ENCODE measurements around the gene ANKS1B. TPM values are rescaled to one million over a fixed set of nuclear protein-coding genes. Genes with fewer than 3 reads are reported as not detected.
"Not testable (repeated sequence)": the region's sequence is repeated elsewhere in the genome, so short reads cannot be mapped to it uniquely, and the experiment has no call there.

ANKS1B gene
- total RNA-seq, 4 donors from 2014 or later = 0.88 to 10.7 (median 4.4) TPM

DNA sequence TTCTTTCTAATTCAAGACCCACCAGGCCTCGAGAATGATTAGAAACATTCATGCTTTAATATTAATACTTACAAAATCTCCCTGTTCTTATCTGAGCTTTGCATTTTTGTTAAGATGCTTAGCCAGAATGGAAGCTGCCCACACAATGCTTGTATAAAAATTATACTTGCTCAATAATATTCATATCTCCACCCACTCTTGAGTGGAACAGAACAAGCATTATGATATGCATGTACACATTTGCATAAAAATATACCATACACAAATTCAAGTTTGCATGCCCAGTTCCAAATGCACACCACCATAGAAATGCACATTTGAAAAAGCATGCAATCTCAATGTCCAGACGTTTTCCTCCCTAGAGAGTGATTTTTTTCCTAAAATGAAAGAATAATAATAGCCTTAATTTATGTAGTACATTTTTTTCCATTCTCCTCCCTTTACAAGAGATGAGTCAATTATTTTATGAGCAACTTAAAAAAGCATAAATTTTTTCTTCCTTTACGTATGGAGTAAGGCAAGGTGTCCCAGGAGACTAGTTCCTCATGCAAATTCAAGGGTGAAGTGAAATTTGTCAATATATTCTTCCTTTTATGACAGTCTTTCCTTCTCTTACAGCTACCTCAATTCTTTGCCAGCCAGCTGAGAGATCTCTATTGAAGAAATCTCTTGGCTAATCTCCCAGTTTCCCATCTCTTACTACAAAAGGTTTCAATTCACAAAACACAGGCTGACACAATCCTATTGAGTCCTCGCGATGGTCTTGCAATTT is 650.3 kb downstream of the ANKS1B start:
- H3K27ac ChIP-seq = no peak overlapping the region
- no peaks in the 10 kb centered on the region for H3K4me1 ChIP-seq
- H3K4me3 ChIP-seq = no peak overlapping the region
- TF ChIP-seq CTCF (IDR thresholded peaks at IDR 0.05) (no peak), POLR2A (IDR thresholded peaks at IDR 0.05) (no peak)
- no peaks in the 10 kb centered on the region for H3K27me3 ChIP-seq
- no peaks in the 10 kb centered on the region for H3K36me3 ChIP-seq
- no peaks in the 10 kb centered on the region for H3K9me3 ChIP-seq
- no peak for DNase-seq

- H3K9me3 ChIP-seq = no peaks in the 10 kb centered on the region
- H3K27me3 ChIP-seq = no peaks in the 10 kb centered on the region
- H3K4me1 ChIP-seq = no peaks in the 10 kb centered on the region
- no peak overlapping the region for H3K27ac ChIP-seq
- H3K4me3 ChIP-seq = no peak overlapping the region
- TF ChIP-seq CTCF (IDR thresholded peaks at IDR 0.05) (no peak), POLR2A (IDR thresholded peaks at IDR 0.05) (no peak)
- H3K36me3 ChIP-seq = no peaks in the 10 kb centered on the region
- DNase-seq = no peak
Measured at GRCh38 chr12:99332936-99333591, 651.7 kb downstream of the ANKS1B start.

GRCh38 chr12:99330216-99330615 is 654.5 kb downstream of the ANKS1B start:
- H3K27me3 ChIP-seq = no peaks in the 10 kb centered on the region
- TF ChIP-seq POLR2A (IDR thresholded peaks at IDR 0.05) = no peak
- no peak for TF ChIP-seq CTCF (IDR thresholded peaks at IDR 0.05)
- H3K27ac ChIP-seq = no peak overlapping the region
- no peaks in the 10 kb centered on the region for H3K4me1 ChIP-seq
- H3K9me3 ChIP-seq = no peaks in the 10 kb centered on the region
- no peak overlapping the region for H3K4me3 ChIP-seq
- no peak for DNase-seq
- H3K36me3 ChIP-seq = no peaks in the 10 kb centered on the region

DNA sequence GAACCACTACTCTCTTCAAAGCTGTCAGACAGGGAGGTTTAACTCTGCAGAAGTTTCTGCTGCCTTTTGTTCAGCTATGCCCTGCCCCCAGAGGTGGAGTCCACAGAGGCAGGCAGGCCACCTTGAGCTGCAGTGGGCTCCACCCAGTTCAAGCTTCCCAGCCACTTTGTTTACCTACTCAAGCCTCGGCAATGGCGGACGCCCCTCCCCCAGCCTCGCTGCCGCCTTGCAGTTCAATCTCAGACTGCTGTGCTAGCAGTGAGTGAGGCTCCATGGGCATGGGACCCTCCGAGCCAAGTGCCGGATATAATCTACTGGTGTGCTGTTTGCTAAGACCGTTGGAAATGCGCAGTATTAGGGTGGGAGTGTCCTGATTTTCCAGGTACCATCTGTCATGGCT is 663.5 kb downstream of the ANKS1B start:
- DNase-seq, H3K4me1 ChIP-seq, H3K27me3 ChIP-seq, H3K9me3 ChIP-seq, H3K27ac ChIP-seq, H3K36me3 ChIP-seq, H3K4me3 ChIP-seq: not testable (repeated sequence)

DNA sequence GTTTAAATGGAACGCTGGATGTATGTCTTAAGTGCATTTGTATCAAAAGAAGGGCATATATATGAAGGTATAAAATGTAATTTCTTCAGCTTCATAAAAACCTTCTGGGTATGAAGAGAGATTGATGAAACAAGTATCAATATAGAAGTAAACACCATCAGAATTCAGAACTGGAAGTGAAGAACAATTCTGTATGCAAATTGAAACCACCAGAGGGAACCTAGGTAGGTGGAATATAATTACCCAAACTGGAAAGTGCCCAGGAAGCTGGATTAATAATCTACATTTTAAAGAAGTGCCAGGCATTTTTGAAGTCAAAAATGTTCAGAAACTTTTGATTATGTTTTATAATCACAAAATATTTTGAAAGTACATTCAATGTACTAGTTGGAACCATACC is 673.4 kb downstream of the ANKS1B start:
- TF ChIP-seq CTCF (IDR thresholded peaks at IDR 0.05) = no peak
- no peak for TF ChIP-seq POLR2A (IDR thresholded peaks at IDR 0.05)
- no peak overlapping the region for H3K27ac ChIP-seq
- DNase-seq = no peak
- no peaks in the 10 kb centered on the region for H3K27me3 ChIP-seq
- no peaks in the 10 kb centered on the region for H3K4me1 ChIP-seq
- H3K9me3 ChIP-seq = peaks cover 0 to 3% (median 0%) of the 10 kb centered on the region in 4 donors
- H3K4me3 ChIP-seq = no peak overlapping the region
- H3K36me3 ChIP-seq = no peaks in the 10 kb centered on the region

GRCh38 chr12:99309812-99310211 is 674.9 kb downstream of the ANKS1B start:
- DNase-seq = no peak
- TF ChIP-seq POLR2A (IDR thresholded peaks at IDR 0.05) = no peak
- TF ChIP-seq CTCF (IDR thresholded peaks at IDR 0.05) = no peak

More at GRCh38 chr12:99309812-99310211, 674.9 kb downstream of the ANKS1B start:
- H3K4me1 ChIP-seq = no peaks in the 10 kb centered on the region
- peaks cover 0 to 3% (median 0%) of the 10 kb centered on the region in 4 donors for H3K9me3 ChIP-seq
- H3K36me3 ChIP-seq = no peaks in the 10 kb centered on the region
- no peak overlapping the region for H3K4me3 ChIP-seq
- H3K27ac ChIP-seq = no peak overlapping the region
- no peaks in the 10 kb centered on the region for H3K27me3 ChIP-seq

Measured in Peyer's patch (tissue), 4 donors.